DOHH2 (cell line): ENCODE data around the gene KIF13A.

Experiments used
- EZH2phosphoT487 ChIP-seq: fragments of 200-600 bp; sonication (generic); IDR thresholded peaks from 2 replicates; pipeline ENCODE4 v1.6.1; 2017; ENCODE audit warnings: borderline replicate concordance, mild to moderate bottlenecking, antibody characterized with exemption, low read length, moderate library complexity, mixed read lengths
- TF ChIP-seq, protein P1 (sequence below): fragments of 200-600 bp; sonication (generic); IDR thresholded peaks from one replicate; pipeline ENCODE4 v1.5.1; 2014; ENCODE audit warnings: antibody characterized with exemption, mild to moderate bottlenecking, low read depth, low read length; ENCODE audit not compliant: poor library complexity, severe bottlenecking

DNA sequence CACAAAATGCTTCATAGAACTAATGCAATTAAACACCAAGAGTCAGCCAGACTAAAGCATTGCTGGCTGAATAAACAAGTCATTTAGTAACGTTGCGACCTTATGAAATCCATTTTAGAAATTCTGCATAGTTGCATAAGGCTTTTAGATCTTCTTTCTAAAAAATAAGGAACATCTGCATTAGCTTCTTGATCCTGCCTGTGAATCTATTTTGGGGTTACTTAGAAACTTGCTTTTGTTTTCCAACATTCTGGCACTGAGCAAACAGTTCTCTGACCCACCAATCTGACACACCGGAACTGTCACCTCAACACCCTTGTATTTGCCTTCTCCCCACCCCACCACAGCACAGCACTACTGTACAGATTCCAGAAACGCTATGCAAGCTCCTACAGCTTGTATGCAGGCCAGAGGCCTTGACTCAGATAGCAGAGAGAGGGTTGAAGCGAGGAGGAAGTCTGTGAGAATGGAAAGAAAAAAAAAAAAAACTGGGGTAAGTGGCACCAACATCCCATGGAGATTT lies 55.0 kb downstream of the KIF13A start:
- TF ChIP-seq, protein P1, sequence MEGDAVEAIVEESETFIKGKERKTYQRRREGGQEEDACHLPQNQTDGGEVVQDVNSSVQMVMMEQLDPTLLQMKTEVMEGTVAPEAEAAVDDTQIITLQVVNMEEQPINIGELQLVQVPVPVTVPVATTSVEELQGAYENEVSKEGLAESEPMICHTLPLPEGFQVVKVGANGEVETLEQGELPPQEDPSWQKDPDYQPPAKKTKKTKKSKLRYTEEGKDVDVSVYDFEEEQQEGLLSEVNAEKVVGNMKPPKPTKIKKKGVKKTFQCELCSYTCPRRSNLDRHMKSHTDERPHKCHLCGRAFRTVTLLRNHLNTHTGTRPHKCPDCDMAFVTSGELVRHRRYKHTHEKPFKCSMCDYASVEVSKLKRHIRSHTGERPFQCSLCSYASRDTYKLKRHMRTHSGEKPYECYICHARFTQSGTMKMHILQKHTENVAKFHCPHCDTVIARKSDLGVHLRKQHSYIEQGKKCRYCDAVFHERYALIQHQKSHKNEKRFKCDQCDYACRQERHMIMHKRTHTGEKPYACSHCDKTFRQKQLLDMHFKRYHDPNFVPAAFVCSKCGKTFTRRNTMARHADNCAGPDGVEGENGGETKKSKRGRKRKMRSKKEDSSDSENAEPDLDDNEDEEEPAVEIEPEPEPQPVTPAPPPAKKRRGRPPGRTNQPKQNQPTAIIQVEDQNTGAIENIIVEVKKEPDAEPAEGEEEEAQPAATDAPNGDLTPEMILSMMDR = no peak
- TF ChIP-seq EZH2phosphoT487 = no peak
